Ovary (tissue), 3 donors: ENCODE data around the gene NPAS3.

Experiments
- CTCF ChIP-seq, 3 donors: fragments of 450-650 bp in 2 of 3; fragments of 200-600 bp in 1 of 3; IDR thresholded peaks; one replicate each; pipeline versions ENCODE4 v1.5.1 to v1.8.0; 2016 to 2022; ENCODE audit warnings: antibody characterized with exemption in 3 of 3, mild to moderate bottlenecking in 1 of 3
- EP300 ChIP-seq: sonication (generic); formaldehyde crosslinking; IDR thresholded peaks from one replicate; pipeline ENCODE4 v1.6.1; 2017; ENCODE audit warnings: antibody characterized with exemption
- donor health status: DM: no; HTN: no; CAD: no.

GRCh38 chr14:33073023-33073422, 134.3 kb downstream of the NPAS3 start:
- no peak for TF ChIP-seq EP300
- TF ChIP-seq CTCF (IDR thresholded peaks at IDR 0.05), result no peak
